K562 (cell line): ENCODE data around the gene SH3BP5. TPM values are rescaled to one million over a fixed set of nuclear protein-coding genes. Genes with fewer than 3 reads are reported as not detected.

Source experiments
- C11orf30 ChIP-seq: fragments of 450-650 bp; IDR thresholded peaks from 2 replicates; pipeline ENCODE4 v1.6.1; 2016; ENCODE audit warnings: low read depth, mild to moderate bottlenecking
- CBX2 ChIP-seq: fragments of 200-600 bp; sonication (generic); IDR thresholded peaks from one replicate; pipeline ENCODE4 v1.6.1; 2012; ENCODE audit warnings: mild to moderate bottlenecking, low read length, inconsistent platforms; ENCODE audit not compliant: insufficient read depth, poor library complexity, severe bottlenecking
- CGGBP1 ChIP-seq: fragments of 250-450 bp; sonication (Bioruptor Pico); IDR thresholded peaks from 2 replicates; pipeline ENCODE4 v1.9.0; 2021; ENCODE audit warnings: mild to moderate bottlenecking
- CREM ChIP-seq: IDR thresholded peaks from 2 replicates; pipeline ENCODE4 v1.6.1; 2014; ENCODE audit warnings: antibody characterized with exemption, low read depth
- EP400 ChIP-seq: fragments of 450-650 bp; IDR thresholded peaks from 2 replicates; pipeline ENCODE4 v1.6.1; 2017; ENCODE audit warnings: antibody characterized with exemption, mild to moderate bottlenecking, moderate library complexity
- FOSL1 ChIP-seq: fragments of 200-800 bp; sonication (Bioruptor generic); conservative IDR thresholded peaks from 2 replicates; pipeline ENCODE4 v1.6.1; 2016; ENCODE audit warnings: missing genetic modification characterization, missing compliant biosample characterization
- LCOR ChIP-seq: sonication (generic); formaldehyde crosslinking; IDR thresholded peaks from 2 replicates; pipeline ENCODE4 v1.8.0; 2022; ENCODE audit warnings: mild to moderate bottlenecking, missing genetic modification reagents
- NFXL1 ChIP-seq: fragments of 450-650 bp; formaldehyde crosslinking; IDR thresholded peaks from 2 replicates; pipeline ENCODE4 v1.4.0; 2021; ENCODE audit warnings: mild to moderate bottlenecking
- NR2F6 ChIP-seq: fragments of 450-650 bp; formaldehyde crosslinking; IDR thresholded peaks from 2 replicates; pipeline ENCODE4 v1.4.0; 2020; ENCODE audit warnings: mild to moderate bottlenecking
- PHF8 ChIP-seq: fragments of 200-600 bp; sonication (generic); IDR thresholded peaks from 2 replicates; pipeline ENCODE4 v1.6.1; 2012; ENCODE audit warnings: mixed run types, mild to moderate bottlenecking, inconsistent platforms, low read length, moderate library complexity, borderline replicate concordance
- RBM14 ChIP-seq: fragments of 200-400 bp; formaldehyde crosslinking; IDR thresholded peaks from 2 replicates; pipeline ENCODE4 v1.6.1; 2018; ENCODE audit warnings: low read depth, mild to moderate bottlenecking, low read length, moderate library complexity, borderline replicate concordance; ENCODE audit not compliant: insufficient read depth
- RERE ChIP-seq: sonication (generic); formaldehyde crosslinking; IDR thresholded peaks from 2 replicates; pipeline ENCODE4 v1.8.0; 2023; ENCODE audit warnings: missing genetic modification reagents, mild to moderate bottlenecking, borderline replicate concordance
- SMARCC2 ChIP-seq: fragments of 450-650 bp; IDR thresholded peaks from 2 replicates; pipeline ENCODE4 v1.6.1; 2017; ENCODE audit warnings: antibody characterized with exemption, moderate library complexity, mild to moderate bottlenecking, low read depth
- ZNF140 ChIP-seq: fragments of 250-450 bp; sonication (Bioruptor Pico); IDR thresholded peaks from 2 replicates; pipeline ENCODE4 v1.8.0; 2021; ENCODE audit warnings: moderate library complexity, mild to moderate bottlenecking, inconsistent platforms
- ZNF23 ChIP-seq: fragments of 250-450 bp; sonication (Bioruptor Pico); IDR thresholded peaks from 2 replicates; pipeline ENCODE4 v1.4.0; 2020; ENCODE audit warnings: mild to moderate bottlenecking
- ZNF232 ChIP-seq: sonication (generic); formaldehyde crosslinking; IDR thresholded peaks from 2 replicates; pipeline ENCODE4 v1.8.0; 2022; ENCODE audit warnings: mild to moderate bottlenecking, missing genetic modification reagents
- ZNF586 ChIP-seq: fragments of 450-650 bp; formaldehyde crosslinking; conservative IDR thresholded peaks from 2 replicates; pipeline ENCODE4 v1.4.0; 2020; ENCODE audit warnings: mild to moderate bottlenecking, moderate library complexity
- ZNF592 ChIP-seq: fragments of 450-650 bp; IDR thresholded peaks from 2 replicates; pipeline ENCODE4 v1.6.1; 2017; ENCODE audit warnings: antibody characterized with exemption, mild to moderate bottlenecking
- polyA plus RNA-seq, 8 experiments: library from polyadenylated mRNA; depleted of rRNA in 4 of 8; stranded (reverse) in 5 of 8; unstranded in 3 of 8; fragments of >200 nt; fragmentation: Nextera tagmentation in 2 of 8; fragmentation: Illumina TruSeq in 1 of 8; extraction: Ambion mirVana in 2 of 8; extraction: Trizol in 1 of 8; gene quantifications; 2 replicates each; pipeline versions ENCODE4 v1.2.1 to v1.2.3, GENCODE V29; 2011 to 2014; ENCODE audit warnings: inconsistent platforms in 1 of 8, missing spikeins in 1 of 8
- total RNA-seq, 7 experiments: library from RNA; depleted of rRNA in 6 of 7; stranded (reverse); fragments of >200 nt in 6 of 7; fragmentation: Illumina TruSeq in 2 of 7; extraction: Trizol in 2 of 7; gene quantifications; 2 replicates each; pipeline versions ENCODE4 v1.2.1 to v1.2.3, GENCODE V29; 2011 to 2021; ENCODE audit warnings: low replicate concordance in 1 of 7
- TF ChIP-seq, protein P1 (sequence below): sonication (generic); formaldehyde crosslinking; IDR thresholded peaks from 2 replicates; pipeline ENCODE4 v1.8.0; 2023; ENCODE audit warnings: mild to moderate bottlenecking, missing genetic modification reagents

SH3BP5 gene
- total and polyA plus RNA-seq, 9 of the 15 experiments (the other 6 are each of a cell fraction or from before 2014, with no cell fraction given): 2.9 to 29.0 (median 14.9) TPM

GRCh38 chr3:15339786-15340215 is 7.4 kb upstream of the SH3BP5 start (continued):
- TF ChIP-seq ZNF592 (no peak), PHF8 (no peak), CBX2 (no peak), ZNF232 (CRISPR knock-in tag) (no peak), RBM14 (no peak), FOSL1 (tag) (peak; percentile 97), NR2F6 (CRISPR knock-in tag) (no peak), C11orf30 (peak; percentile 80), RERE (CRISPR knock-in tag) (no peak), CGGBP1 (CRISPR knock-in tag) (no peak), LCOR (CRISPR knock-in tag) (no peak), ZNF23 (CRISPR knock-in tag) (no peak), NFXL1 (CRISPR knock-in tag) (no peak), SMARCC2 (peak; percentile 89), ZNF140 (CRISPR knock-in tag) (no peak), CREM (no peak), ZNF586 (CRISPR knock-in tag) (no peak), EP400 (no peak)
- TF ChIP-seq, protein P1, sequence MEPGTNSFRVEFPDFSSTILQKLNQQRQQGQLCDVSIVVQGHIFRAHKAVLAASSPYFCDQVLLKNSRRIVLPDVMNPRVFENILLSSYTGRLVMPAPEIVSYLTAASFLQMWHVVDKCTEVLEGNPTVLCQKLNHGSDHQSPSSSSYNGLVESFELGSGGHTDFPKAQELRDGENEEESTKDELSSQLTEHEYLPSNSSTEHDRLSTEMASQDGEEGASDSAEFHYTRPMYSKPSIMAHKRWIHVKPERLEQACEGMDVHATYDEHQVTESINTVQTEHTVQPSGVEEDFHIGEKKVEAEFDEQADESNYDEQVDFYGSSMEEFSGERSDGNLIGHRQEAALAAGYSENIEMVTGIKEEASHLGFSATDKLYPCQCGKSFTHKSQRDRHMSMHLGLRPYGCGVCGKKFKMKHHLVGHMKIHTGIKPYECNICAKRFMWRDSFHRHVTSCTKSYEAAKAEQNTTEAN (CRISPR knock-in tag): no peak
